OCI-LY3 (cell line): Measurements from ENCODE around the gene NAV2.

Experiments
- H2AFZ ChIP-seq: fragments of 200-600, 300-600 bp; shearing (Covaris generic); 2 replicates; pipeline ENCODE4 v1.6.0; 2014; ENCODE audit warnings: antibody characterized with exemption, low read depth, low read length
- H3K27ac ChIP-seq: fragments of 200-600, 300-600 bp; sonication (generic); 2 replicates; pipeline ENCODE4 v1.5.1; 2014; ENCODE audit warnings: mild to moderate bottlenecking, low read length, moderate library complexity, mixed read lengths
- H3K27me3 ChIP-seq: fragments of 200-600, 300-600 bp; sonication (generic); 2 replicates; pipeline ENCODE4 v1.6.1; 2014; ENCODE audit warnings: low read depth, low read length, mixed read lengths
- H3K36me3 ChIP-seq: fragments of 200-600, 300-600 bp; sonication (generic); replicated peaks from 2 replicates; pipeline ENCODE3; 2014; ENCODE audit warnings: low read depth, low read length, mixed read lengths
- H3K4me1 ChIP-seq: fragments of 300-600, 200-600 bp; sonication (generic); 2 replicates; pipeline ENCODE4 v1.6.1; 2014; ENCODE audit warnings: low read length, mixed read lengths
- H3K4me2 ChIP-seq: fragments of 200-600, 300-600 bp; sonication (generic); 2 replicates; pipeline ENCODE4 v1.6.1; 2014; ENCODE audit warnings: low read length, mixed read lengths
- H3K4me3 ChIP-seq: fragments of 300-600, 200-600 bp; sonication (generic); 2 replicates; pipeline ENCODE4 v1.5.1; 2014; ENCODE audit warnings: antibody characterized with exemption, mild to moderate bottlenecking, low read length, moderate library complexity
- H3K79me2 ChIP-seq: fragments of 300-600, 200-600 bp; shearing (Covaris generic); 2 replicates; pipeline ENCODE4 v1.6.1; 2014; ENCODE audit warnings: mild to moderate bottlenecking, low read length, mixed read lengths
- H3K9ac ChIP-seq: fragments of 300-600, 200-600 bp; shearing (Covaris generic); 2 replicates; pipeline ENCODE4 v1.6.0; 2014; ENCODE audit warnings: mild to moderate bottlenecking, low read length, moderate library complexity
- H3K9me3 ChIP-seq: fragments of 200-600, 300-600 bp; shearing (Covaris generic); 2 replicates; pipeline ENCODE4 v1.6.1; 2014; ENCODE audit warnings: low read length, mixed read lengths; ENCODE audit not compliant: insufficient read depth
- H4K20me1 ChIP-seq: fragments of 200-600, 300-600 bp; sonication (generic); 2 replicates; pipeline ENCODE4 v1.6.1; 2016; ENCODE audit warnings: low read length, mixed read lengths; ENCODE audit not compliant: insufficient read depth
- CTCF ChIP-seq: fragments of 200-600, 300-600 bp; sonication (generic); IDR thresholded peaks from 2 replicates; pipeline ENCODE4 v1.5.1; 2014; ENCODE audit warnings: antibody characterized with exemption, low read length, low read depth
- EZH2phosphoT487 ChIP-seq: fragments of 200-600 bp; shearing (Covaris generic); IDR thresholded peaks from 2 replicates; pipeline ENCODE4 v1.6.1; 2018; ENCODE audit warnings: antibody characterized with exemption, mixed run types, low read depth

The NAV2 gene

GRCh38 chr11:19697721-19698121 is 14.9 kb upstream of the NAV2 start:
- H3K36me3 ChIP-seq: no peaks in the 10 kb centered on the region
- H3K27me3 ChIP-seq: peaks cover 22% of the 10 kb centered on the region
- no peaks in the 10 kb centered on the region for H3K4me1 ChIP-seq
- H3K9ac ChIP-seq: no peak overlapping the region
- H3K9me3 ChIP-seq: no peaks in the 10 kb centered on the region
- no peak overlapping the region for H2AFZ ChIP-seq
- no peak overlapping the region for H3K4me3 ChIP-seq
- H3K4me2 ChIP-seq: no peak overlapping the region
- H4K20me1 ChIP-seq: no peaks in the 10 kb centered on the region
- TF ChIP-seq EZH2phosphoT487: no peak
- no peak overlapping the region for H3K27ac ChIP-seq
- H3K79me2 ChIP-seq: no peaks in the 10 kb centered on the region

GRCh38 chr11:19698493-19699292 is 13.9 kb upstream of the NAV2 start:
- H4K20me1 ChIP-seq: no peaks in the 10 kb centered on the region
- no peak overlapping the region for H3K4me2 ChIP-seq
- H3K27me3 ChIP-seq: peaks cover 22% of the 10 kb centered on the region
- no peak overlapping the region for H3K4me3 ChIP-seq
- H3K4me1 ChIP-seq: no peaks in the 10 kb centered on the region
- no peak overlapping the region for H3K9ac ChIP-seq
- H3K79me2 ChIP-seq: no peaks in the 10 kb centered on the region
- H3K36me3 ChIP-seq: no peaks in the 10 kb centered on the region
- no peak overlapping the region for H2AFZ ChIP-seq
- H3K27ac ChIP-seq: no peak overlapping the region
- no peak for TF ChIP-seq CTCF
- no peak for TF ChIP-seq EZH2phosphoT487
- H3K9me3 ChIP-seq: no peaks in the 10 kb centered on the region

GRCh38 chr11:19701421-19701820 is 11.2 kb upstream of the NAV2 start:
- Histone ChIP-seq H3K4me3 (no peak overlapping the region), H3K27me3 (peaks cover 28% of the 10 kb centered on the region), H4K20me1 (no peaks in the 10 kb centered on the region), H3K4me2 (no peak overlapping the region), H3K27ac (no peak overlapping the region), H3K9ac (no peak overlapping the region), H3K9me3 (no peaks in the 10 kb centered on the region), H2AFZ (no peak overlapping the region), H3K4me1 (no peaks in the 10 kb centered on the region), H3K36me3 (no peaks in the 10 kb centered on the region), H3K79me2 (no peaks in the 10 kb centered on the region)
- TF ChIP-seq CTCF (no peak), EZH2phosphoT487 (no peak)

- TF ChIP-seq CTCF: no peak
- no peak for TF ChIP-seq EZH2phosphoT487
- Histone ChIP-seq H3K9ac (no peak overlapping the region), H4K20me1 (no peaks in the 10 kb centered on the region), H3K36me3 (no peaks in the 10 kb centered on the region), H3K9me3 (no peaks in the 10 kb centered on the region), H3K4me1 (no peaks in the 10 kb centered on the region), H3K79me2 (no peaks in the 10 kb centered on the region), H3K27ac (no peak overlapping the region), H2AFZ (no peak overlapping the region), H3K27me3 (peaks cover 23% of the 10 kb centered on the region; the same call in 1 of the 2 replicates), H3K4me3 (no peak overlapping the region), H3K4me2 (no peak overlapping the region)
Measured at GRCh38 chr11:19702620-19703019, 10.0 kb upstream of the NAV2 start.
